ENCODE measurements around the gene GOLIM4.

GRCh38 chr3:168066882-168067281 lies 28.8 kb downstream of the GOLIM4 start:
- TF ChIP-seq CTCF (IDR thresholded peaks at IDR 0.05; ENCODE audit: low read depth, low read length) (no peak), EZH2phosphoT487 (IDR thresholded peaks at IDR 0.05; ENCODE audit: low read depth) (no peak)
